Ishikawa (cell line): Measurements from ENCODE around the gene ZFP69.

Experiments used
- CEBPB ChIP-seq: IDR thresholded peaks from 2 replicates; pipeline ENCODE4 v1.6.1; 2012
- CREB1 ChIP-seq: IDR thresholded peaks from 2 replicates; pipeline ENCODE4 v1.6.1; 2012; ENCODE audit warnings: low read depth
- EGR1 ChIP-seq: IDR thresholded peaks from 2 replicates; pipeline ENCODE4 v1.6.1; 2012
- EP300 ChIP-seq: IDR thresholded peaks from 2 replicates; pipeline ENCODE4 v1.6.1; 2012; ENCODE audit warnings: borderline replicate concordance
- FOXM1 ChIP-seq: IDR thresholded peaks from 2 replicates; pipeline ENCODE4 v1.6.1; 2012; ENCODE audit warnings: low read depth, borderline replicate concordance
- MAX ChIP-seq: IDR thresholded peaks from 2 replicates; pipeline ENCODE4 v1.6.1; 2012
- NFIC ChIP-seq: IDR thresholded peaks from 2 replicates; pipeline ENCODE4 v1.6.1; 2012
- RAD21 ChIP-seq: IDR thresholded peaks from 2 replicates; pipeline ENCODE4 v1.6.1; 2012; ENCODE audit warnings: low read depth
- REST ChIP-seq: IDR thresholded peaks from 2 replicates; pipeline ENCODE4 v1.6.1; 2012; ENCODE audit warnings: low read depth, mild to moderate bottlenecking
- TAF1 ChIP-seq: IDR thresholded peaks from 2 replicates; pipeline ENCODE4 v1.6.1; 2012; ENCODE audit warnings: low read depth, mild to moderate bottlenecking
- TCF12 ChIP-seq: IDR thresholded peaks from 2 replicates; pipeline ENCODE4 v1.6.1; 2012; ENCODE audit warnings: low read depth
- TEAD4 ChIP-seq: IDR thresholded peaks from 2 replicates; pipeline ENCODE4 v1.6.1; 2012
- USF1 ChIP-seq: IDR thresholded peaks from 2 replicates; pipeline ENCODE4 v1.6.1; 2012
- YY1 ChIP-seq: IDR thresholded peaks from 2 replicates; pipeline ENCODE4 v1.6.1; 2012; ENCODE audit warnings: low read depth
- ZBTB7A ChIP-seq: IDR thresholded peaks from 2 replicates; pipeline ENCODE4 v1.6.1; 2012; ENCODE audit warnings: low read depth

The ZFP69 gene

GRCh38 chr1:40478276-40478675 is 1.2 kb downstream of the ZFP69 start:
- TF ChIP-seq TEAD4 (no peak), RAD21 (no peak), CEBPB (no peak), YY1 (no peak), USF1 (no peak), REST (no peak), TAF1 (no peak), MAX (no peak), FOXM1 (no peak), NFIC (no peak), ZBTB7A (no peak), CREB1 (no peak), TCF12 (no peak), EGR1 (no peak), EP300 (no peak)

GRCh38 chr1:40479156-40479555 is 2.1 kb downstream of the ZFP69 start:
- TF ChIP-seq NFIC (no peak), REST (no peak), USF1 (no peak), CEBPB (no peak), EP300 (no peak), TCF12 (no peak), MAX (no peak)

GRCh38 chr1:40495315-40495903 is 18.3 kb downstream of the ZFP69 start:
- TF ChIP-seq NFIC (no peak), USF1 (peak; percentile 13; the same call in 1 of the 2 replicates)

GRCh38 chr1:40507973-40508372 is 30.9 kb downstream of the ZFP69 start:
- TF ChIP-seq TEAD4 (no peak), TAF1 (no peak), MAX (no peak), TCF12 (no peak), CREB1 (no peak), EP300 (no peak), CEBPB (no peak), YY1 (no peak), USF1 (no peak), NFIC (no peak), FOXM1 (no peak), ZBTB7A (no peak), EGR1 (no peak), REST (no peak), RAD21 (no peak)
